IMR-90 (cell line): ENCODE data around the gene SURF4. TPM values are rescaled to one million over a fixed set of nuclear protein-coding genes. Genes with fewer than 3 reads are reported as not detected.

Source experiments
- ATAC-seq: fragments of 200-7000 bp; cut with Tn5 transposase; 2 replicates; pipeline ENCODE4 v1.9.1; 2020; ENCODE audit warnings: low read depth, mild to moderate bottlenecking, moderate library complexity
- BruUV-seq: library from RNA; stranded (reverse); fragments of 400-500 nt; replicated peaks from 2 replicates; lab custom pipeline; 2021; lab: Mats Ljungman, UMichigan
- CTCF ChIA-PET: fragments of 300-600 bp; formaldehyde crosslinking; extraction: SDS; loops from one replicate; lab custom pipeline; 2021; ENCODE audit warnings: antibody characterized with exemption; lab: Yijun Ruan, JAX
- POLR2A ChIA-PET: fragments of 300-600 bp; sonication (Branson Sonifier 250); formaldehyde crosslinking; loops from one replicate; lab custom pipeline; 2022; ENCODE audit warnings: antibody characterized with exemption; ENCODE audit not compliant: unreplicated experiment; lab: Charles Lee
- DNase-seq: peaks from one replicate; pipeline ENCODE4 v3.0.0; 2013
- H2AFZ ChIP-seq: replicated peaks from 2 replicates; pipeline ENCODE3; 2013; ENCODE audit warnings: low read length, mild to moderate bottlenecking; ENCODE audit not compliant: poor library complexity
- H2AK5ac ChIP-seq: 2 replicates; pipeline ENCODE4 v1.6.1; 2013; ENCODE audit warnings: low read depth, low read length, inconsistent platforms
- H2AK9ac ChIP-seq: replicated peaks from 2 replicates; pipeline ENCODE3; 2013; ENCODE audit warnings: mild to moderate bottlenecking, low read depth, low read length, moderate library complexity; ENCODE audit not compliant: poor library complexity
- H2BK120ac ChIP-seq: 2 replicates; pipeline ENCODE4 v1.6.1; 2013; ENCODE audit warnings: low read depth, low read length, inconsistent platforms
- H2BK15ac ChIP-seq: 3 replicates; pipeline ENCODE4 v1.6.1; 2013; ENCODE audit warnings: low read depth, low read length, inconsistent platforms
- H2BK20ac ChIP-seq: 2 replicates; pipeline ENCODE4 v1.6.1; 2013; ENCODE audit warnings: low read depth, mild to moderate bottlenecking, inconsistent platforms, low read length, moderate library complexity
- H2BK5ac ChIP-seq: 2 replicates; pipeline ENCODE4 v1.6.1; 2013; ENCODE audit warnings: mild to moderate bottlenecking, low read depth, low read length, inconsistent platforms; ENCODE audit not compliant: poor library complexity, severe bottlenecking
- H3K14ac ChIP-seq: replicated peaks from 2 replicates; pipeline ENCODE4 v1.6.1; 2013; ENCODE audit warnings: low read depth, low read length, inconsistent platforms
- H3K18ac ChIP-seq: 2 replicates; pipeline ENCODE4 v1.6.1; 2013; ENCODE audit warnings: low read depth, low read length, control low read depth
- H3K23ac ChIP-seq: 2 replicates; pipeline ENCODE4 v1.6.1; 2013; ENCODE audit warnings: low read depth, low read length, inconsistent platforms
- H3K27ac ChIP-seq: 2 replicates; pipeline ENCODE4 v1.5.1; 2013; ENCODE audit warnings: mild to moderate bottlenecking, control low read depth, low read length; ENCODE audit not compliant: insufficient read depth
- H3K27me3 ChIP-seq: 2 replicates; pipeline ENCODE4 v1.6.1; 2013; ENCODE audit warnings: low read length; ENCODE audit not compliant: control insufficient read depth, insufficient read depth
- H3K36me3 ChIP-seq: 2 replicates; pipeline ENCODE4 v1.6.1; 2013; ENCODE audit warnings: low read length, mixed read lengths; ENCODE audit not compliant: control insufficient read depth, insufficient read depth
- H3K4ac ChIP-seq: 2 replicates; pipeline ENCODE4 v1.6.1; 2013; ENCODE audit warnings: low read depth, low read length, inconsistent platforms
- H3K4me1 ChIP-seq: 2 replicates; pipeline ENCODE4 v1.6.1; 2013; ENCODE audit warnings: low read length, mixed read lengths; ENCODE audit not compliant: control insufficient read depth, insufficient read depth
- H3K4me2 ChIP-seq: 2 replicates; pipeline ENCODE4 v1.6.1; 2013; ENCODE audit warnings: low read depth, mild to moderate bottlenecking, control low read depth, low read length, moderate library complexity
- H3K4me3 ChIP-seq: 2 replicates; pipeline ENCODE4 v1.5.1; 2013; ENCODE audit warnings: low read depth, mild to moderate bottlenecking, control low read depth, low read length, moderate library complexity; ENCODE audit not compliant: insufficient read depth
- H3K56ac ChIP-seq: 2 replicates; pipeline ENCODE4 v1.6.1; 2013; ENCODE audit warnings: low read length, inconsistent platforms; ENCODE audit not compliant: insufficient read depth; ENCODE audit errors: extremely low read depth
- H3K79me1 ChIP-seq, 2 experiments: 2 replicates each; pipeline ENCODE4 v1.6.1; 2013; ENCODE audit warnings: low read length in 2 of 2, inconsistent platforms in 1 of 2, low read depth in 1 of 2
- H3K9ac ChIP-seq: 2 replicates; pipeline ENCODE4 v1.6.1; 2013; ENCODE audit warnings: low read depth, low read length, control low read depth
- H3K9me1 ChIP-seq: 2 replicates; pipeline ENCODE4 v1.6.1; 2013; ENCODE audit warnings: low read length, inconsistent platforms; ENCODE audit not compliant: insufficient read depth
- H3K9me3 ChIP-seq: 2 replicates; pipeline ENCODE4 v1.6.1; 2013; ENCODE audit warnings: low read length; ENCODE audit not compliant: control insufficient read depth, insufficient read depth
- H4K20me1 ChIP-seq: 2 replicates; pipeline ENCODE4 v1.6.1; 2013; ENCODE audit warnings: low read length, inconsistent platforms; ENCODE audit not compliant: insufficient read depth
- H4K5ac ChIP-seq: 2 replicates; pipeline ENCODE4 v1.6.1; 2013; ENCODE audit warnings: mild to moderate bottlenecking, low read depth, low read length, control low read depth
- H4K8ac ChIP-seq, 2 experiments: 2 replicates each; pipeline ENCODE4 v1.6.1; 2013; ENCODE audit warnings: low read depth in 2 of 2, low read length in 2 of 2, control low read depth in 1 of 2, inconsistent platforms in 1 of 2
- H4K91ac ChIP-seq: 2 replicates; pipeline ENCODE4 v1.6.1; 2013; ENCODE audit warnings: low read depth, low read length, inconsistent platforms; ENCODE audit not compliant: insufficient read depth
- BHLHE40 ChIP-seq: fragments of 150-350 bp; IDR thresholded peaks from 2 replicates; pipeline ENCODE4 v1.6.1; 2016; ENCODE audit warnings: mild to moderate bottlenecking, low read depth, low read length
- MAZ ChIP-seq: IDR thresholded peaks from 2 replicates; pipeline ENCODE4 v1.6.1; 2012; ENCODE audit warnings: low read depth, mild to moderate bottlenecking, low read length, improper control_type of control experiment, moderate library complexity, borderline replicate concordance
- RAD21 ChIP-seq: IDR thresholded peaks from 2 replicates; pipeline ENCODE4 v1.6.1; 2012; ENCODE audit warnings: low read length, improper control_type of control experiment
- WGBS, 2 experiments: methylation state at CpG; one replicate each; pipeline versions ENCODE4 v1.1.5 to v1.1.7; 2013; ENCODE audit warnings: missing lambda C conversion rate in 2 of 2; ENCODE audit not compliant: insufficient read length in 1 of 2; ENCODE audit errors: extremely low coverage in 2 of 2; 5-methylcytosine and 5-hydroxymethylcytosine counted together
- dilution Hi-C: fragments of 300-500 bp; cut with HindIII; formaldehyde crosslinking; loops from one replicate; pipeline ENCODE4 v1.14.3; 2018; ENCODE audit warnings: low sequenced_read_pairs; ENCODE audit not compliant: unreplicated experiment
- in situ Hi-C: fragments of 300-500 bp; cut with MboI; formaldehyde crosslinking; loops from 3 replicates; pipeline ENCODE4 v1.14.3; 2019; ENCODE audit warnings: low sequenced_read_pairs, inconsistent platforms, mixed read lengths
- intact Hi-C: fragments of 100-400 bp; cut with micrococcal nuclease; formaldehyde crosslinking; loops from 2 replicates; pipeline ENCODE4 v1.10.0; 2022
- polyA plus RNA-seq, 3 experiments: library from polyadenylated mRNA; depleted of rRNA; stranded (reverse); fragments of >200 nt; gene quantifications; 2 replicates each; pipeline ENCODE4 v1.2.3, GENCODE V29; 2012; ENCODE audit warnings: low replicate concordance in 1 of 3
- total RNA-seq: library from RNA; depleted of rRNA; stranded (reverse); fragments of >200 nt; gene quantifications from 2 replicates; pipeline ENCODE4 v1.2.3, GENCODE V29; 2012
- TF ChIP-seq, protein P1 (sequence below): fragments of 150-350 bp; IDR thresholded peaks from 2 replicates; pipeline ENCODE4 v1.6.1; 2017; ENCODE audit warnings: mild to moderate bottlenecking, antibody characterized with exemption, low read length, low read depth

Gene SURF4
- total and polyA plus RNA-seq, 2 of the 4 experiments (the other 2 are of a cell fraction): 307 to 532 TPM

- WGBS, 2 experiments: 89% methylated on average over 5 of the region's 19 CpGs; no CpG with 5 or more reads in 1 of the 2 experiments
- DNase-seq (peak; percentile 60), ATAC-seq (peak; percentile 13)
- Histone ChIP-seq H3K18ac (no peak overlapping the region), H3K9me1 (0 out of 2 replicates have a peak, but pooled peaks cover 4% of the 10 kb centered on the region), H4K20me1 (peaks cover 17% of the 10 kb centered on the region), H2AFZ (peak overlapping the region; percentile 34), H3K79me1 (peaks cover 0 to 22% of the 10 kb centered on the region in 2 experiments; a peak in 2 of 4 replicates), H3K56ac (no peak overlapping the region), H3K9ac (no peak overlapping the region), H2AK9ac (peak overlapping the region; percentile 46), H3K4me2 (no peak overlapping the region), H4K5ac (no peak overlapping the region), H2BK15ac (no peak overlapping the region), H2BK120ac (no peak overlapping the region), H2AK5ac (no peak overlapping the region), H4K8ac (no peak overlapping the region), H3K36me3 (peaks cover 40% of the 10 kb centered on the region), H4K91ac (no peak overlapping the region), H3K4ac (no peak overlapping the region), H3K4me1 (peaks cover 2% of the 10 kb centered on the region; the same call in 1 of the 2 replicates), H2BK5ac (no peak overlapping the region), H3K27me3 (no peaks in the 10 kb centered on the region), H3K27ac (no peak overlapping the region; the same call in 1 of the 2 replicates), H3K9me3 (no peaks in the 10 kb centered on the region), H3K23ac (no peak overlapping the region), H2BK20ac (no peak overlapping the region), H3K14ac (no peak overlapping the region), H3K4me3 (no peak overlapping the region)
- POLR2A ChIA-PET: no interaction called here
- in situ Hi-C loops (loop anchor here (10.0 kb wide), 2 partner anchors 79 to 319 kb away; no protein-coding TSS in a partner anchor), intact Hi-C loops (loop anchor here (1.0 to 5.0 kb wide), 2 partner anchors 81 to 587 kb away; partner anchors contain the start of gene VAV2), dilution Hi-C loops (no loop called here)
- CTCF ChIA-PET: no interaction called here
- BruUV-seq: no TSS peak
- 0 out of 2 replicates have a peak, but pooled peaks have one; percentile 28 for TF ChIP-seq BHLHE40
- TF ChIP-seq RAD21: no peak
- TF ChIP-seq, protein P1, sequence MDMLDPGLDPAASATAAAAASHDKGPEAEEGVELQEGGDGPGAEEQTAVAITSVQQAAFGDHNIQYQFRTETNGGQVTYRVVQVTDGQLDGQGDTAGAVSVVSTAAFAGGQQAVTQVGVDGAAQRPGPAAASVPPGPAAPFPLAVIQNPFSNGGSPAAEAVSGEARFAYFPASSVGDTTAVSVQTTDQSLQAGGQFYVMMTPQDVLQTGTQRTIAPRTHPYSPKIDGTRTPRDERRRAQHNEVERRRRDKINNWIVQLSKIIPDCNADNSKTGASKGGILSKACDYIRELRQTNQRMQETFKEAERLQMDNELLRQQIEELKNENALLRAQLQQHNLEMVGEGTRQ: no peak
- TF ChIP-seq MAZ: no peak
These were observed 29.9 kb upstream of the SURF4 start for GRCh38 chr9:133405508-133406438.
